Type B pancreatic cell (in vitro differentiated cells): ENCODE data around the gene C10orf95. TPM values are rescaled to one million over a fixed set of nuclear protein-coding genes. Genes with fewer than 3 reads are reported as not detected.
A peak's percentile ranks its signal among the peaks of the same experiment; 100 is the strongest.

ENCODE experiments used
- DNase-seq: peaks from one replicate; pipeline ENCODE4 v3.0.0; 2021; ENCODE audit warnings: mixed read lengths; ENCODE audit not compliant: unreplicated experiment; ENCODE audit errors: extremely low spot score
- H3K27ac Mint-ChIP-seq: 2 replicates; pipeline ENCODE4 v1.8.0; 2021; ENCODE audit warnings: mild to moderate bottlenecking, mixed read lengths
- H3K27me3 Mint-ChIP-seq: 2 replicates; pipeline ENCODE4 v1.8.0; 2021; ENCODE audit warnings: mixed read lengths
- H3K36me3 Mint-ChIP-seq: 2 replicates; pipeline ENCODE4 v1.8.0; 2021; ENCODE audit warnings: mixed read lengths
- H3K4me1 Mint-ChIP-seq: one replicate; pipeline ENCODE4 v1.8.0; 2021; ENCODE audit warnings: mixed read lengths; ENCODE audit not compliant: unreplicated experiment
- H3K4me3 Mint-ChIP-seq: 2 replicates; pipeline ENCODE4 v1.8.0; 2021; ENCODE audit warnings: mild to moderate bottlenecking, mixed read lengths
- H3K9me3 Mint-ChIP-seq: 2 replicates; pipeline ENCODE4 v1.8.0; 2021; ENCODE audit warnings: mixed read lengths
- CTCF ChIP-seq: fragments of 200-600 bp; sonication (generic); conservative IDR thresholded peaks from 2 replicates; pipeline ENCODE4 v1.5.0; 2021; ENCODE audit warnings: antibody characterized with exemption, mild to moderate bottlenecking
- total RNA-seq: library from RNA; stranded (reverse); gene quantifications from 2 replicates; pipeline ENCODE4 v1.2.1, GENCODE V29; 2021; ENCODE audit warnings: low replicate concordance

C10orf95 gene
- total RNA-seq, 1 donor from 2014 or later = 0.75 TPM

DNA sequence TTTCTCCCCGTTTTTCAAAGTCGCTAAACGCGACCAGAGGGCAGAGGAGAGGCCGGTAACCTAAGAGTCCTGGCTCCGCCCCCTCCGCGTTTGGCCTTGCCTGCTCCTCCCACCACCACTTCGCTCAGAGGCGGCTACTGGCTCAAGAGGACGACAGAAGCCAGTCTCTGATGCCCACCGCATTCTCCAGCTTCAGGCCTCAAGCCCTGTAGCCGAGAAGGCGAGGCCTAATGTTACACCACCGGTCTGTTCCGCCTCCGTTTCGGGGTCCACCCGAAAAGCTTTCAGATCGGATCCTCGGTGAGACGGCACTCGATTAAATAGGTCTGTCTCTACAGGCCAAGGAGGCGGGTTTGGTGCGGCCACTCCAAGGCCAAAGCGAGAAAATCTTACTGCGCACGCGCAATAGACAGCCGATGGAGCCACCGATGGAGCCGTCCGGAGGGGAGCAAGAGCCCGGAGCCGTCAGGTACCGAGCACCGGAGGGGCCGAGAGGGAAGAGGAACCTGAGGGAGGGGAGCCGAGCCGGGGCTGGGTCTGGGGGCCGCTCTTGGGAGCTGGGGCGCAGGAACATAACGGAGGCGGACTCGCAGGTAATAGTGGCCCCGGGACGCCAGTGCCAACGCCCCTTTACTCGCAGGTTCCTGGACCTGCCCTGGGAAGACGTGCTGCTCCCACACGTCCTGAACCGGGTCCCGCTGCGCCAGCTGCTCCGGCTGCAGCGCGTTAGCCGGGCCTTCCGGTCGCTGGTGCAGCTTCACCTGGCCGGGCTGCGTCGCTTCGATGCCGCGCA, 30.4 kb downstream of the C10orf95 start, which contains the start of gene FBXL15:
FBXL15 (plus strand) TSS at position 123 of the 793 bp plus-strand sequence; CDS start at position 417, 294 bp downstream.
- TF ChIP-seq CTCF = no peak
- Mint-ChIP-seq H3K27me3 (peaks cover 35% of the 10 kb centered on the region), H3K4me1 (peaks cover 5% of the 10 kb centered on the region), H3K9me3 (no peaks in the 10 kb centered on the region), H3K36me3 (no peaks in the 10 kb centered on the region), H3K4me3 (peak within 1 kb of the TSS; percentile 95), H3K27ac (peak within 1 kb of the TSS; percentile 98)
- DNase-seq = peak; percentile 99

- peak overlapping the region; percentile 95 for H3K4me3 Mint-ChIP-seq
- TF ChIP-seq CTCF = no peak
- H3K27me3 Mint-ChIP-seq = peaks cover 41% of the 10 kb centered on the region
- peaks cover 5% of the 10 kb centered on the region for H3K4me1 Mint-ChIP-seq
- peak; percentile 67 for DNase-seq
- peak overlapping the region; percentile 98 for H3K27ac Mint-ChIP-seq
- H3K9me3 Mint-ChIP-seq = no peaks in the 10 kb centered on the region
- H3K36me3 Mint-ChIP-seq = no peaks in the 10 kb centered on the region
Observed at GRCh38 chr10:102420181-102420713, 31.1 kb downstream of the C10orf95 start.

DNA sequence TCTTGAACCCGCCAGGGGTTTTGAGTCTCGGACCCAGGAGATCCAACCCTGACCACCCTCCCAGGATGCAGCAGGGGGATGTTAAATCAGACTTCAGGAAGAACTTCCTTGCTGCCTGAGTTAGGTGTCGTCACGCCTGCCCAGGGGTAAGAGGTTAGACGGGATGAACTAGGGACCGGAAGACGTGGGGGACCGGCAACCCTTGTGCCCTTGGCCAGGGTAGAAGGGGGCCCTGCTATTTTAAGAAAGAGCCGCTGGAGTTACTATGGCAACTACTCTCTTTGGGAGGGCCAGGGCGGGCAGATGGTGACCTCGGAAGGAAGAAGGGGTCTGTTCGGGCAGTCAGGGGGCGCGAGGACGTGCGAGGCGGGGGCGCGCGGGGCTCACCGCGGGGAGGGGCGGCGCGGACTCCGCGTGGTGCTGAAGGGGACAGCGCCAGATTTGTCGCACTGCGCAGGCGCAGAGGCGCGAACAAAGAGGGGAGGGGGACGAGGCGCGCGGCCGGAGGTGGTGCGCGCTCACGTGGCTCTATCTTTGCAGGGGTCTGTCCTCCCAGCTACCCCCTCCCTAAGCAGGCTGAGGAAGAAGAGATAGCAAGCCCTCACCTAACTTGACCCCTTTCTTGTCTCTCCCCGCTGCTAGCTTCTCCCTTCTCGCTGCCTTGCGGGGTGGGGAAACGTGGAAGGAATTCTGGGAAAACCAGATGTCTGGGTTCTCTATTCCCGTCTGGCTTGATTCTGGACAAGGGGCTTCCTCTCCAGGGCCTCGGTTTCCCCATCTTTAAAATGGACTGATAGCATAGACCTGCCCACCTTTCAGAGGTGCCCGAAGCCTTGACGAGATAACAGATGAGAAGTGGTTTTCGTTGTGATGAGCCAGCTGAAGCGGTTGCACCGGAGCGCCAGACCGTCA, 31.8 kb downstream of the C10orf95 start:
- peaks cover 46% of the 10 kb centered on the region for H3K27me3 Mint-ChIP-seq
- H3K4me1 Mint-ChIP-seq = peaks cover 5% of the 10 kb centered on the region
- no peak for TF ChIP-seq CTCF
- no peaks in the 10 kb centered on the region for H3K9me3 Mint-ChIP-seq
- peak overlapping the region; percentile 98 for H3K27ac Mint-ChIP-seq
- H3K36me3 Mint-ChIP-seq = no peaks in the 10 kb centered on the region
- peak; percentile 84 for DNase-seq
- H3K4me3 Mint-ChIP-seq = peak overlapping the region; percentile 95

DNA sequence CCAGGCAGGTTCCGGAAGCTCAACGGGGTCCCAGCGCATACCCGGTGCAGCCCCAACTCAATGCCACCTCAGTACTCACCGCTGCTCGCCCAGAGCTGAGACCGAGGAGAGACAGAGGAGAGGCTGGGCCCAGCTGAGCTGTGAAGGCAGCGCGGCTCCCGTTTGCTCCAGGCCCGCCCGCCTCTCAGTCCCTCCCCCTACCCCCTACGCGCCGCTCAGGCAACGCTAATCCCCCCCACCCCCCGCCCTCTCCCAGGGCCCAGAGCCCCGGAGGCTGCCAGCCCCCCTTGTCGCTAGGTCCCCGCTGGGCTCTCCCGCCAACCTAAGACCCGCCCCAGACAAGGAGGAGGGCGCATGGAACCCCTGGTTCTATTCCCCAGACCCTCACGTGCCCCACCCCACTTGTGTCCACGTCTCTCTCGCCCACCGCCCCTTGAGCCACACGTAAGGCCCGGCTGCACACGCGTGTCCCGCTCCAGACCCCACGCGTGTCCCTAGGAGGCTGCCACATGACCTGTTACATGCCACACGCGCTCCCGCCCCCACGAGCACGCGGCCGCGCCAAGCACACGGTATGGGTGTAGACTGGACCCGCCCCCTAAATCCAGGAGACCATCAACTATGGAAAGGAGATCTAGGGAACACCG, 32.6 kb downstream of the C10orf95 start, which contains the start of gene PSD:
PSD (minus strand) TSS at position 164 of the 647 bp plus-strand sequence. CDS start 1,747 bp downstream, outside the sequence.
- peak; percentile 66 for DNase-seq
- Mint-ChIP-seq H3K4me1 (peaks cover 5% of the 10 kb centered on the region), H3K27me3 (peaks cover 53% of the 10 kb centered on the region)

More for the DNA sequence above, 32.6 kb downstream of the C10orf95 start, which contains the start of gene PSD:
- peak within 1 kb of the TSS; percentile 51 for H3K27ac Mint-ChIP-seq
- no peaks in the 10 kb centered on the region for H3K36me3 Mint-ChIP-seq
- no peak for TF ChIP-seq CTCF
- H3K4me3 Mint-ChIP-seq = peak within 1 kb of the TSS; percentile 95
- H3K9me3 Mint-ChIP-seq = no peaks in the 10 kb centered on the region
